ENCODE data around the gene FAM76A.

The FAM76A gene

DNA sequence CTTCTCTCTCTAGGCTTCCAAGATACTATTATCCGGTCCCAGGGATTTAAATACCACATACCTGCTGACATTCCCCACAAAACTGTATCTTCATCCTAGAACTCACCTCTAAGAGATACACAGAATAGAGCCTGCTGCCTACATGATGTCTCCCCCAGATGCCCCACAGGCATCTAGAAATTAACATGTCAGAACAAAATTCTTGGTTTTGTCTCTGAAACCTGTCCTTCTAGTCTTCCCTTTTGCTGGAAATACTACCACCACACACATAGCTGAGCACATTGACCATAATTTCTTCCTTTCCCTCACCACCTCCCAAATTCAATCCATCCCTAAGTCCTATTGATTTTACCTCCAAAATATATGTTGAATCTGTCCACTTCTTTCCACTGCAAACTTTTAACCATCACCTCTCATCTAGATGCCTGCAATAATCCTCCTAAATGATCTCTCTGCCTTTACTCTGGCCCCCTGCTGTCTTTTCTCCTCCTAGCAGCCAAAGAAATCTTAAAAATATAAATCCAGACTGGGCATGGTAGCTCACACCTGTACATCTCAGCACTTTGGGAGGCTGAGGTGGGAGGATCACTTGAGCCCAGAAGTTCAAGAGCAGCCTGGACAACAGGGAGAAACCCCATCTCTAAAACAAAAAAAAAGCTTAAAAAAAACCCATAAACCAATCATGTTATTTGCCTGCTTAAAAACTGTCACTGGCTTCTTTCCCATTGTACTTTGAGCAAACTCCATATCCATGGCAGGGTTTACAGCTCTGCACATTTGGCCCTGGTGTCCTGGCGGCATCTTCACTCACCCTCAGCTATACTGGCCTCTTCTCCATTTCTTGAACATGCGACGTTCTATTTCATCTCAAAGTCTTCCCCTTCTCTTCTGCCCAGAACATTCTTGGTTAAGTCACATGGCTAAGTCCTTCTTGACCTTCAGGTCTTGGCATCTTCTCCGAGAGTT, 6.2 kb upstream of the FAM76A start:
- no peak for FAIRE-seq
- no peak for DNase-seq (ENCODE audit: insufficient read length, low spot score)

- DNase-seq (ENCODE audit: insufficient read length, low spot score) (no peak), FAIRE-seq (no peak)
Observed at GRCh38 chr1:27724961-27725373, 794 bp upstream of the FAM76A start.

DNA sequence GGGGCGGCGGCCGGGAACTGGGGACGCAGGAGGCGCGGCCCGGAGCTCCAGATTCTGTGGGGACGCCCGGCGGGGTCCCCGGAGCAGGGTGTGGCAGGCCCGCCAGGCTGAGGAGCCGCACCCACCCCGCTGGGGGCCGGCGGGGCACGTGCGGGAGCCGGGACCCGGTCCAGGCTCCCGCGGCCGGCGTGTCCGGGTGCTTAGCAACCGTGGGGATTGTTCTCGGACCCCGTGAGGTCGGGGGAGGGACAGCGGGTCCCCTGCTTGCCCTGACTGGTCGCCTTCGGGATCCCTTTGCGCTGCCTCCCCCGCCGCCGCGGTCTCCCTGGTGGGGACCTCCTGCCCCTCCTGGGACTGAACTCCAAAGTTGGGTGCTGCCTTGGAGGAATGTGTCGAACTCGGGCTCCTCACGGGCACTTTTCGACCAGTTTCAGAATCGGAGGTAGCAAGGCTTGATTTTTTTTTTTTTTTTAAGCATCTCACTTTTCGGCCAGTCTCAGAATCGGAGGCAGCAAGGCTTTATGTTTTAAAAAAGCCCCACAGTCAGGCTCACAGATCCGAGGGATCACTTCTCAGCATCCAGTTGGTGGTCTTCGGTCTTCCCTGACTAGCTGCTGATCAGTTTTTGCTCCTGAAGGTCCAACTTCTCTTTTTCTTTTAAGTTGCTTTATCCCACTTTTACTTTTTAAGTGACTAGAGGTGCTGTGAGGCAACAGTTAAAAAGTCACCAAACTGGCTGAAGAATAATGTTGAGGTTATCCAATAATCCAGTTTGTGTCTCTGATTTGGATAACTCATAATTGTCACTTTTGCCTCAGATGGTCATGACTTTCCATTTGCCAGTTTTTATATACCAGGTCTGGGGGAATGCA, 648 bp downstream of the FAM76A start:
- FAIRE-seq (peak; percentile 75), DNase-seq (ENCODE audit: insufficient read length, low spot score) (peak; percentile 48)

DNA sequence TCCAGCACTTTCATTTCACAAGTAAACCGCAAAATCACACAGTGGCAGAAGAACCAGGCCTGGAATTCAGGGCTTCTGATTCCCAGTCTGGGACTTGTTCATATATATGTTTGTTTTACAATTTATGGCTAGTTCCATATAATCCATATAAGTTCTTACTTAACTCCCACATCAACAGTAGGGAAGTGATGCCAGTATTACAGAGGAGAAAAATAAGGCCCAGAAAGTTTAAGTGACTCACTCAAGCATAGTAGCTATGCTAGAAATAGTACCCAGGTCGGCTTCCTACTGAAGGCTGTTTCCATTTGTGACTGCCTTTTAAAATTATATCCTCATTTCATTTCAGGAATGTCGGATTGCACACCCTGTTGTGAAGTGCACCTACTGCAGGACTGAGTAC, 1.4 kb downstream of the FAM76A start:
- DNase-seq (ENCODE audit: insufficient read length, low spot score) (no peak), FAIRE-seq (peak; percentile 35)

DNA sequence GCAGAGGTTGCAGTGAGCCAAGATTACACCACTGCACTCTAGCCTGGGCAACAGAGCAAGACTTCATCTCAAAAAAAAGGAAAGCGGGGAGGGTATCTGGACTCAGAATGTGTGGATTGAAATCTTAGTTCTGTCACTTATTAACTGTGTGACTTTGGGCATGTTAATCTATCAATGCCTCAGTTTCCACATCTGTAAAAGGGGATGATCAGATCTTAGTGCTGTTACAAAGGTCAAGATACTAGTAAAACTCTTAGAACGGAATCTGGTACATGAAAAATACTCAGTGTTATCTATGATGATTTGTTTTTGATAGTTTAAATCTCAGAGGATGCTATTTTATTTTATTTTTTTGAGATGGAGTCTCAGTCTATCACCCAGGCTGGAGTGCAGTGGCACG, 10.5 kb downstream of the FAM76A start:
- DNase-seq (ENCODE audit: insufficient read length, low spot score) (no peak), FAIRE-seq (no peak)

DNA sequence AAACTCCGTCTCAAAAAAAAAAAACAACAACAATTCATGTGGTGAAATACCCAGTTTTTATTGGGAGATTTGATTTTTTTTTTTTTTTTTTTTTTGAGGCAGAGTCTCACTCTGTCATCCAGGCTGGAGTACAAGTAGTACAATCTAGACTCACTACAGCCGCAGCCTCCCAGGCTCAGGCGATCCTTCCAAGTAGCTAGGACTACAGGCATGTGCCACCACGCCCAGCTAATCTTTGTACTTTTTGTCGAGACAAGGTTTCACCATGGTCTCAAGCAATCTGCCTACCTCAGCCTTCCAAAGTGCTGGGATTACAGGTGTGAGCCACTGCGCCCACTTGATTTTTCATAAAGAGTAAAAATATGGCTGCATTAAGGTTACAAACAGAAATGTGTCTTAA, 15.4 kb downstream of the FAM76A start:
- DNase-seq (ENCODE audit: insufficient read length, low spot score) (no peak), FAIRE-seq (no peak)

DNA sequence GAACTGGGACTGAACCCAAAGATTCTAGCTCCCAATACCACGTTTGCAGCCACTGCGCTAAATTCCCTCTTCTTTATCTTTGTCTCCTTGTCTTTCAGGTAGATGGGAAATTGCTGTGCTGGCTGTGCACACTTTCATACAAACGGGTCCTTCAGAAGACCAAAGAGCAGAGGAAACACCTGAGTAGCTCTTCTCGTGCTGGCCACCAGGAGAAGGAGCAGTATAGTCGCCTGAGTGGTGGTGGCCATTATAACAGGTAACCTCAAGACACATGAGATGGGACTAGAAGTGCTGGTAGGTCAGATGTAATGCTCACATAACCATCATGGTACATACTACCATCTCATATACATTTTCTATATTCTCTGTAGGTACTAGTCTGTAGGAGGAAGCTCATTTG, 18.8 kb downstream of the FAM76A start:
- no peak for FAIRE-seq

GRCh38 chr1:27745466-27745865, 19.7 kb downstream of the FAM76A start:
- FAIRE-seq = no peak
- DNase-seq (ENCODE audit: insufficient read length, low spot score) = no peak

More for the DNA sequence above, 18.8 kb downstream of the FAM76A start:
- no peak for DNase-seq (ENCODE audit: insufficient read length, low spot score)

DNA sequence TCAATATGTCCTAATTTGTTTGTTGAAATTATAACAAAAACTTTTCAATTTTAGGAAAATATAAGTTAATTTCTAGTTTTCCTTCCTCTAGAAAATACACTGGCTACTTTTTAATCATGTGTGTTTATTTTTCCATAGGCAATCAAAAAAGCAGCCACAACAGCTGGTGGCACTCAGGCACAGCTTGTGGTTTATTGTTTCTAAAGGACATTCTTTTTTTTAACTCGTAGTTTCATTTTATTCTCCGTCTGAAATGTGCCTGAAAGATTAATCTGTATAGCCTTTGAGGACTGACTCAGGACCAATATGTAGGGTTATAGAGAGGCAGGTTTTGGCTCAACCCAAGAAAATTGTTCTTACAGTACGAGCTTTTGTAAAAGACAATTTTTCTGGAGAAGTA, 26.6 kb downstream of the FAM76A start:
- DNase-seq (ENCODE audit: insufficient read length, low spot score) (no peak), FAIRE-seq (peak; percentile 23)

DNA sequence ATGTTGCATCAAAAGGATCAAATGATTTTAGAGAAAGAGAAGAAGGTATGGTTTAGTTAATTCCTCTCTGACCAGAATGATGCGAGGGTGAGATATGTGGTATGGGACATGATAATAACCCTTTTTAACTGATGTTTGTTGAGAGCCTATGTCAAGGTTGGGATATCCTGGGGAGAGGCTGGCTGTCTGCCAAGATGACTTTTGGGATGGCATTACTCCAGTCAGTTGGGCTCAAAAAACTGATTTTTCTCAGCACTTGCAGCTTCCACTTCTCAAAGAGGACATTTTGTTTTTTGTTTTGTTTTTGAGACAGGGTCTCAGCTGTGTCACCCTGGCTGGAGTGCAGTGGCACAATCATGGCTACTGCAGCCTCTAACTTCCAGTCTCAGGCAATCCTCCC, 29.5 kb downstream of the FAM76A start:
- FAIRE-seq = no peak
- no peak for DNase-seq (ENCODE audit: insufficient read length, low spot score)

DNA sequence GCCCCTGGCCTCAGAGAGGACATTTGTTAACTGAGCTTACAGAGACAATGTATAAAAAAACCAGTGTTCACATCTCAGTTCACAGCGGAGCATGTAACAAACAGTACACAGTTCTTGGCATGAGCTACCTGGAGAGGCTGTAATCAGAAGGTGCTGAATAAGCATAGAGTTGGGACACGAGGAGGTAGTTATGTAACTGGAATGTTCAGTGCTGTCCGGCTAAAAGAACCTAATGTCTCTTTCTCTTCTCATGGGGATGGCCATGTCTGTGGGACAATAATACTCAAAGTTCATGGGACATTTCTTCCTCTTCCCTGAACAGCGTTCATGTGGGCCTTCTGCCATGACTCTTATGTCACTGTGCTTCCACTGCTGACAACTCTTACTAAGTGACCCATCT, 30.1 kb downstream of the FAM76A start:
- no peak for FAIRE-seq
- DNase-seq (ENCODE audit: insufficient read length, low spot score) = no peak

DNA sequence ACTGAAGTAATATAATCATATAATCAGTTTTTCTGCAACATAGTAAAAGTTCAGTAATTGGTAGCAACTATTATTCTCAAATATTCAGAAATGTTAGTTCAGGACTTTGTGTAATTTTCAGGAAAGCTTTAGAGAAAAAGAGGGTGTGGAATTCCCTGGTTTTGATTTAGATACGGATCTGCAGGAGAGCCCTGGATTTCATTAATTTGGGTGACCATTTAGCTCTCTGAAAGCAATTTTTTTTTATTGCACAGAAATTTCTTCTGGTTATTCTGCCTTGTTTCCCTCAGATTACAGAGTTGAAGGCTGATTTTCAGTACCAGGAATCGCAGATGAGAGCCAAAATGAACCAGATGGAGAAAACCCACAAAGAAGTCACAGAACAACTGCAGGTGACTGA, 33.5 kb downstream of the FAM76A start:
- FAIRE-seq (no peak), DNase-seq (ENCODE audit: insufficient read length, low spot score) (no peak)

DNA sequence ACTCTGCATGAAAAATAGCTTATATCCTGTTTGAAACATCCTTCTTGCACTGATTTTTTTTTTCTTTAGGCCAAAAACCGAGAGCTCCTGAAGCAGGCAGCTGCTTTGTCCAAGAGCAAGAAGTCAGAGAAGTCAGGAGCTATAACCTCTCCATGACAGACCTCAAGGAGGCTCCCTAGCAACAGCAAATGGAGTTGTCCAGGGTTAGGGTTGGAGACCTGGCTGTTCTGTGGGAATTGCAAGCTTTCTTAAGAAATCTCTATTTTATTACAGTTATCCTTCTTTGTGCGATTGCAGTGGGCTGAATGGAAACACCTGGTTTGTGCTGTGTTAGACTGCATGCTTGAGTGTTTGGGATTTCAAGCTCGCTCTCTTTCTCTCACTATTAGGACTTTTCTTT, 34.7 kb downstream of the FAM76A start:
- FAIRE-seq (no peak), DNase-seq (ENCODE audit: insufficient read length, low spot score) (no peak)

DNA sequence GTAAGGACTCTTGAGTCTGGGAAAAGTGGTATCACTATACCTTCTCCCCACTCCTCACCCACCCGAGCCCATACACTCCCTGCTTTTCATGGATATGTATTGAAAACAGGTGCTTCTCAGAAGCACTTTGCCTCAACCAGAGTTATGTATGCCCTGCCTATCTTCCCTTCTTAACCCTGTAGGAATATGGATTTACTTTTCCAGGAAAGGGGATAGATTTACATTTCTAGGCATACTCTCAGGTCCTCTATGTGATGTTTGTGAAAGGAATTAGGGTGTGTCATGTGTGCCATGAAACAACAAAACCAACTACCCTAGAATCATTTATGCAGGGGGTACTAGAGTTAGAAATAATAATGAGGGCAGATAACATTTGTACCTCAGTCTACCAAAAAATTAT, 36.3 kb downstream of the FAM76A start:
- no peak for DNase-seq (ENCODE audit: insufficient read length, low spot score)
- FAIRE-seq = no peak

GRCh38 chr1:27763358-27763757, 37.6 kb downstream of the FAM76A start:
- DNase-seq (ENCODE audit: insufficient read length, low spot score) = no peak
- no peak for FAIRE-seq

- no peak for DNase-seq (ENCODE audit: insufficient read length, low spot score)
- FAIRE-seq = no peak
Observed at GRCh38 chr1:27770293-27770830, 44.6 kb downstream of the FAM76A start.

DNA sequence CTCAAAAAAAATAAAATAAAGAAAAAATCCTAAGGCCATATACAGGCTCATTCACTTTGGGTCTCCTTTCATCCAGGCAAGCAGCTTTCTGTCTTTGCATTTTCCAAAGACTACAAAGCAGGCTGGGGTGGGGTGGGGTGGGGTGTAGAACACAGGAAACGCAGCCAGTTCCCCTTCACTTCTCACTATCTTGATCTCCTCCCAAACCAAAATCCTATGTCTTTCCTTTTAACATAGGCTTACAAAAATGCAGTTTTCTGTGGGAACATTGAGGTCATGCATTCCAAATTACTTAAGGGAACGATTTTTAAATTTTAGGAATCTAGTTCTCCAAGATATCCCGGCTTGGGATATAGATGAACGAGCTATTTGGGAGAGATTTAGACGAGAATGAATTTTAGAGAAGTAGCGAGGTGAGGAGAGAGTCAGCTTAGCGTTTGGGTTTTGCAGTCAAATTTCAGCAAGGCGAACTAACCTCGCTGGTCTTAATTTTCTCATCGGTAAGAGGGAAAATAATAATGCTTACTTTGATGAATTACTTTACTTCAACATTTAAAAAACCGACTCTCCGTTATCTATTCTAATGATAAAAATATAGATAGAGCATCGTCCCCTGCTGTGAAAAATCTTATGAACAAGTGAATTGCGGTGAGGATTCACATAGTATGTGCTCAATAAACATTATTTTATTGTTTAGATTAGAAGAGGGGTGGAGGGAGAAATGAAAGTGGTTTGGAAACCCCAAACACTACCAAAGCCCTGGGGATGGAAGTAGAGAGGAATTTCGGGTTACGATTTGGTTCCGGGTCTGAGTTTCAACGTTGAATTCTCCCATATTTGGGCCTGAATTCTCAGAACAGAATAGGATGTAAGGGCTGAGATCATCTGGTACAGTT, 46.5 kb downstream of the FAM76A start:
- FAIRE-seq (no peak), DNase-seq (ENCODE audit: insufficient read length, low spot score) (no peak)

DNA sequence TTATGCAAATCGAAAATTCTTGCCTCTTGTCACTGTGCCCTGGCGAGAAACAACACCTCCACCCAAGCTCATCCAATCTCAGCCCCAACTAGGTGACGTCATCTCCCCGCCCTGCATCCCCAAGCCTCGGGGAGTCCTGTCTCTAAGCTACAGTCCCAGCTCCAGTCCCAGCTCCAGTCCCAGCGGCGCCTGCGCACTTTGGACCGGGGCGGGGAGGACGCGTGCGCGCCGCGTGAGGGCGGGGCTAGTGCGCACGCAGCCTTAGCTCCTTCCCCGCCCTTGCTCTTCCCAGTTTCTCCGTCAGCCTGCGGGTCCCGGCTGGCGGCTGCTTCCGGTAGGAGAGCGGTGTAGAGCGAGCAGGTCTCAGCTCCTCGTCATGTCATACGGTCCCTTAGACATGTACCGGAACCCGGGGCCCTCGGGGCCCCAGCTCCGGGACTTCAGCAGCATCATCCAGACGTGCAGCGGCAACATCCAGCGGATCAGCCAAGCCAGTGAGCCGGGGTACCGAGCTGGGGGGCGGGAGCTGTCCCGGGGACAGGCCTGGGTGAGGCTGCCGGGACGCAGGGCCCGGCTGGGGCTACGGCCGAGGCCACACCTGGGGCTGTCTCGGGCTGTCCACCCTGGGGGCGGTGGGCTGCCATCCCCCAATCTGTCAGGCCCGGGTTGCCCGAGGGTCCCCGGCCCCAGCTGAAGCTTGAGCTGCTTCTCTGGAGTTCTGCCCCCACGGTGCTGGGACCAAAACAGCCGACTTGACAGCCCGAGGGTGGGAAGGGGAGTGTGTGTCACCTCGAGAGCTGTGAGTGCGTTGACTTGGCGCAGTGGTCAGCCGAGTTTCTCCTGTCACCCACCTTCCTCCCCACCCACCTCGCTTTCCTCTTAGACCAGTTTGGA, 47.4 kb downstream of the FAM76A start, which contains the start of gene STX12:
TSS of gene STX12 (plus strand) at position 288 of the 894 bp plus-strand sequence. CDS start at position 377, 89 bp downstream.
- FAIRE-seq (peak; percentile 94), DNase-seq (ENCODE audit: insufficient read length, low spot score) (peak; percentile 92)

- DNase-seq (ENCODE audit: insufficient read length, low spot score) (no peak), FAIRE-seq (peak; percentile 62)
Observed at GRCh38 chr1:27773826-27774445, 48.2 kb downstream of the FAM76A start.

Data from GM19239 (cell line).